B cell (primary cell): Measurements from ENCODE around the gene CHST14. TPM values are rescaled to one million over a fixed set of nuclear protein-coding genes. Genes with fewer than 3 reads are reported as not detected.

Source experiments
- ATAC-seq: fragments of 200-7000 bp; cut with Tn5 transposase; one replicate; pipeline ENCODE4 v1.10.0; 2021; ENCODE audit warnings: low read depth, mild to moderate bottlenecking, moderate number of reproducible peaks, moderate library complexity
- CTCF ChIA-PET: fragments of 350-600 bp; sonication (Branson Sonifier 250); formaldehyde crosslinking; loops from one replicate; lab custom pipeline; 2021; ENCODE audit warnings: antibody characterized with exemption, inconsistent platforms; lab: Charles Lee
- POLR2A ChIA-PET: fragments of 350-600 bp; sonication (Branson Sonifier 250); formaldehyde crosslinking; loops from one replicate; lab custom pipeline; 2021; ENCODE audit warnings: antibody characterized with exemption; lab: Charles Lee
- DNase-seq: peaks from one replicate; pipeline ENCODE4 v3.0.0; 2013
- H2AFZ ChIP-seq: 2 replicates; pipeline ENCODE4 v1.6.1; 2012; ENCODE audit warnings: mild to moderate bottlenecking, low read depth, low read length; ENCODE audit not compliant: insufficient read depth, poor library complexity, severe bottlenecking
- H3K27ac ChIP-seq, 2 donors: 1 replicate in 1 of 2; 2 replicates in 1 of 2; pipeline ENCODE4 v1.5.1; 2012 to 2013; ENCODE audit warnings: low read length in 2 of 2, mild to moderate bottlenecking in 2 of 2, moderate library complexity in 1 of 2
- H3K27me3 ChIP-seq, 4 experiments: fragments of 200-600 bp in 1 of 4; sonication (generic) in 1 of 4; replicated peaks in 1 of 4; 1 replicate in 2 of 4; 2 replicates in 2 of 4; pipeline versions ENCODE4 v1.6.1 to v1.7.0; 2013 to 2016; ENCODE audit warnings: low read length in 3 of 4, mild to moderate bottlenecking in 2 of 4, mixed read lengths in 1 of 4, moderate library complexity in 1 of 4; ENCODE audit not compliant: insufficient read depth in 4 of 4, control insufficient read depth in 3 of 4; ENCODE audit errors: control extremely low read depth in 1 of 4
- H3K36me3 ChIP-seq, 2 experiments: replicated peaks in 1 of 2; 1 replicate in 1 of 2; 2 replicates in 1 of 2; pipeline versions ENCODE4 v1.6.1 to v1.7.1; 2013; ENCODE audit warnings: low read length in 1 of 2; ENCODE audit not compliant: insufficient read depth in 2 of 2, control insufficient read depth in 1 of 2; ENCODE audit errors: control extremely low read depth in 1 of 2, extremely low read depth in 1 of 2
- H3K4me1 ChIP-seq, 2 donors: fragments of 200-600 bp in 1 of 2; sonication (generic) in 1 of 2; 1 replicate in 1 of 2; 2 replicates in 1 of 2; pipeline versions ENCODE4 v1.5.1 to v1.6.1; 2013 to 2017; ENCODE audit warnings: low read length in 2 of 2; ENCODE audit not compliant: control insufficient read depth in 2 of 2, insufficient read depth in 2 of 2
- H3K4me2 ChIP-seq: replicated peaks from 2 replicates; pipeline ENCODE3; 2012; ENCODE audit warnings: mild to moderate bottlenecking, low read depth, low read length; ENCODE audit not compliant: poor library complexity, severe bottlenecking
- H3K4me3 ChIP-seq, 5 experiments: fragments of 200-600 bp in 1 of 5; sonication (generic) in 1 of 5; 1 replicate in 3 of 5; 2 replicates in 2 of 5; pipeline versions ENCODE4 v1.5.1 to v1.7.0; 2011 to 2016; ENCODE audit warnings: low read length in 4 of 5, mild to moderate bottlenecking in 4 of 5, low read depth in 2 of 5, control low read depth in 1 of 5, moderate library complexity in 1 of 5; ENCODE audit not compliant: insufficient read depth in 1 of 5; ENCODE audit errors: control extremely low read depth in 1 of 5, extremely low read depth in 1 of 5
- H3K79me2 ChIP-seq: fragments of 200-600 bp; sonication (generic); one replicate; pipeline ENCODE4 v1.6.0; 2016; ENCODE audit warnings: low read length; ENCODE audit not compliant: control insufficient read depth, insufficient read depth
- H3K9ac ChIP-seq: fragments of 200-600 bp; sonication (generic); 2 replicates; pipeline ENCODE4 v1.6.1; 2017; ENCODE audit warnings: mild to moderate bottlenecking, low read length, moderate library complexity
- H3K9me3 ChIP-seq, 3 donors: one replicate each; pipeline versions ENCODE4 v1.6.1 to v1.7.1; 2013; ENCODE audit warnings: low read length in 2 of 3; ENCODE audit not compliant: control insufficient read depth in 2 of 3, insufficient read depth in 1 of 3; ENCODE audit errors: control extremely low read depth in 1 of 3
- H4K20me1 ChIP-seq: 2 replicates; pipeline ENCODE4 v1.6.0; 2012; ENCODE audit warnings: mild to moderate bottlenecking, low read length; ENCODE audit not compliant: insufficient read depth, control insufficient read depth, poor library complexity, severe bottlenecking
- H3K27ac Mint-ChIP-seq: one replicate; pipeline ENCODE4 v1.8.0; 2021; ENCODE audit warnings: mixed read lengths
- H3K27me3 Mint-ChIP-seq: one replicate; pipeline ENCODE4 v1.8.0; 2021; ENCODE audit warnings: mixed read lengths
- H3K4me1 Mint-ChIP-seq: one replicate; pipeline ENCODE4 v1.8.0; 2021; ENCODE audit warnings: mixed read lengths
- H3K4me3 Mint-ChIP-seq: one replicate; pipeline ENCODE4 v1.8.0; 2021; ENCODE audit warnings: mixed read lengths
- H3K9me3 Mint-ChIP-seq: one replicate; pipeline ENCODE4 v1.8.0; 2022; ENCODE audit warnings: mixed read lengths; ENCODE audit not compliant: insufficient read depth
- EZH2 ChIP-seq: IDR thresholded peaks from 2 replicates; pipeline ENCODE4 v1.6.1; 2012; ENCODE audit warnings: borderline replicate concordance, low read depth, mild to moderate bottlenecking, moderate library complexity, low read length; ENCODE audit not compliant: insufficient read depth, poor library complexity, severe bottlenecking
- WGBS: methylation state at CpG from one replicate; pipeline ENCODE4 v1.1.5; 2013; ENCODE audit warnings: missing lambda C conversion rate; ENCODE audit not compliant: insufficient coverage; 5-methylcytosine and 5-hydroxymethylcytosine counted together
- intact Hi-C: fragments of 100-400 bp; cut with micrococcal nuclease; formaldehyde crosslinking; loops from one replicate; pipeline ENCODE4 v1.10.0; 2022
- polyA plus RNA-seq: library from polyadenylated mRNA; depleted of rRNA; stranded (reverse); fragments of >200 nt; gene quantifications from 2 replicates; pipeline ENCODE4 v1.2.3, GENCODE V29; 2012
- total RNA-seq, 2 donors: library from RNA; stranded (reverse); fragments of 120-200 nt in 1 of 2; gene quantifications; 1 replicate in 1 of 2; 2 replicates in 1 of 2; pipeline versions ENCODE4 v1.2.3 to v1.2.4, GENCODE V29; 2013 to 2022
- TF ChIP-seq, protein P1 (sequence below): fragments of 200-600 bp; IDR thresholded peaks from one replicate; pipeline ENCODE4 v1.8.0; 2022; ENCODE audit warnings: antibody characterized with exemption, mild to moderate bottlenecking

Gene CHST14
- total and polyA plus RNA-seq, 2 donors (not counting 1 experiment from before 2014, with no cell fraction given), result 5.7 to 16.7 TPM

DNA sequence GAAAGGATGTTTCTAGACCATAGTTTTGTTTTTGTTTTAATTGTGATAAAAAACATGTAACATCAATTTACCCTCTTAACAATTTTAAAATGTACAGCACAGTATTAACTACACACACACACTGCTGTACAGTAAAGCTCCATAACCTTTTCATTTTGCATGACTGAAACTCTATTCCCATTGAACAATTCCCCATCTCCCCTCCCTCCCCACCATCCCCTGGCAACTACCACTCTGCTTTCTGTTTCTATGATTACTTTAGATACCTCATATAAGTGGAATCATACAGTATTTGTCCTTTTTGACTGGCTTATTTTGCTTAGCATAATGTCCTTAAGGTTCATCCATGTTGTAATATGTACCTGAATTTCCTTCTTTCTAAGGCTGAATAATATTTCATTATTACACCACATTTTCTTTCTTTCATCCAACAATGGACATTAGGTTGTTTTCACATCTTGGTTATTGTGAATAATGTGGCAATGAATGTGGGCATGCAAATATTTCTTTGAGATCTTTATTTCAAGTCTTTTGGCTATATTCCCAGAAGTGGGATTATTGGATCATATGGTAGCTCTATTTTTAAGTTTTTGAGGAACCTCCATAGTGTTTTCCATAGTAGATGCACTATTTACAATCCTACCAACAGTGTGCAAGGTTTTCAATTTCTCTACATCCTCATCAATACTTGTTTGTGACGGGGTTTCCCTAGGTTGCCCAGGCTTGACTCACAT is 10.7 kb downstream of the CHST14 start:
- H2AFZ ChIP-seq, result no peak overlapping the region

DNA sequence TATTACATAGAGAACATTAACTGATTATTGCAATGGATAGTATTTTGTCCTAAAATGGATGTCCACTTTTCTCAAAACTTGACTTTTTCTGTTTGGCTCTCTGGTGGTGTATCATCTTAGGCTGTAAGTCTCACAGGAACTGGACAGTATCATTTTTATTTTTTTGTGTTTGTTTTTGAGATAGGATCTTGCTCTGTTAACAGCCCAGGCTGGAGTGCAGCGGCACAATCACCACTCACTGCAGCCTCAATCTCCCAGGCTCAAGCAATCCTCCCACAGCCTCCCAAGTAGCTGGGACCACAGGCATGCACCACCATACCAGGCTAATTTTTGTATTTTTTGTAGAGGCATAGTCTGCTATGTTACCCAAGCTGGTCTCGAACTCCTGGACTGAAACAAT is 13.1 kb downstream of the CHST14 start:
- Histone ChIP-seq H3K36me3 (no peaks in the 10 kb centered on the region), H3K9ac (no peak overlapping the region), H3K79me2 (no peaks in the 10 kb centered on the region), H3K9me3 (peaks cover 0 to 3% (median 0%) of the 10 kb centered on the region in 3 donors), H3K4me2 (no peak overlapping the region), H2AFZ (no peak overlapping the region), H3K27me3 (peaks cover 0 to 7% (median 2%) of the 10 kb centered on the region in 4 experiments), H3K4me3 (no peak overlapping the region), H3K4me1 (no peaks in the 10 kb centered on the region), H4K20me1 (no peaks in the 10 kb centered on the region), H3K27ac (no peak overlapping the region)
- Mint-ChIP-seq H3K4me3 (no peak overlapping the region), H3K27ac (no peak overlapping the region), H3K9me3 (no peaks in the 10 kb centered on the region), H3K4me1 (no peaks in the 10 kb centered on the region), H3K27me3 (peaks cover 29% of the 10 kb centered on the region)
- intact Hi-C loops, result no loop called here
- no CpG with 5 or more reads among the region's 2 CpGs for WGBS
- CTCF ChIA-PET, result no interaction called here
- DNase-seq, result no peak
- no peak for ATAC-seq
- TF ChIP-seq, protein P1, sequence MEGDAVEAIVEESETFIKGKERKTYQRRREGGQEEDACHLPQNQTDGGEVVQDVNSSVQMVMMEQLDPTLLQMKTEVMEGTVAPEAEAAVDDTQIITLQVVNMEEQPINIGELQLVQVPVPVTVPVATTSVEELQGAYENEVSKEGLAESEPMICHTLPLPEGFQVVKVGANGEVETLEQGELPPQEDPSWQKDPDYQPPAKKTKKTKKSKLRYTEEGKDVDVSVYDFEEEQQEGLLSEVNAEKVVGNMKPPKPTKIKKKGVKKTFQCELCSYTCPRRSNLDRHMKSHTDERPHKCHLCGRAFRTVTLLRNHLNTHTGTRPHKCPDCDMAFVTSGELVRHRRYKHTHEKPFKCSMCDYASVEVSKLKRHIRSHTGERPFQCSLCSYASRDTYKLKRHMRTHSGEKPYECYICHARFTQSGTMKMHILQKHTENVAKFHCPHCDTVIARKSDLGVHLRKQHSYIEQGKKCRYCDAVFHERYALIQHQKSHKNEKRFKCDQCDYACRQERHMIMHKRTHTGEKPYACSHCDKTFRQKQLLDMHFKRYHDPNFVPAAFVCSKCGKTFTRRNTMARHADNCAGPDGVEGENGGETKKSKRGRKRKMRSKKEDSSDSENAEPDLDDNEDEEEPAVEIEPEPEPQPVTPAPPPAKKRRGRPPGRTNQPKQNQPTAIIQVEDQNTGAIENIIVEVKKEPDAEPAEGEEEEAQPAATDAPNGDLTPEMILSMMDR, result no peak
- TF ChIP-seq EZH2, result no peak
- POLR2A ChIA-PET, result no interaction called here

More for the DNA sequence above, 10.7 kb downstream of the CHST14 start:
- H4K20me1 ChIP-seq, result no peaks in the 10 kb centered on the region
- ChIA-PET POLR2A (no interaction called here), CTCF (no interaction called here)
- ATAC-seq, result no peak
- no peak overlapping the region for H3K27ac Mint-ChIP-seq
- no peak overlapping the region for H3K4me3 Mint-ChIP-seq
- H3K27ac ChIP-seq, result no peak overlapping the region
- H3K4me1 ChIP-seq, result no peaks in the 10 kb centered on the region
- H3K36me3 ChIP-seq, result no peaks in the 10 kb centered on the region
- H3K27me3 Mint-ChIP-seq, result peaks cover 33% of the 10 kb centered on the region
- intact Hi-C loops, result no loop called here
- DNase-seq, result no peak
- H3K9me3 ChIP-seq, result peaks cover 0 to under 1% (median 0%) of the 10 kb centered on the region in 3 donors
- H3K27me3 ChIP-seq, result peaks cover 0 to 8% (median 4%) of the 10 kb centered on the region in 4 experiments
- H3K4me3 ChIP-seq, result no peak overlapping the region
- TF ChIP-seq, protein P1, result no peak
- no peak for TF ChIP-seq EZH2
- 100% methylated on average over 1 of the region's 1 CpG for WGBS
- no peaks in the 10 kb centered on the region for H3K4me1 Mint-ChIP-seq
- H3K9ac ChIP-seq, result no peak overlapping the region
- no peaks in the 10 kb centered on the region for H3K9me3 Mint-ChIP-seq
- H3K4me2 ChIP-seq, result no peak overlapping the region
- no peaks in the 10 kb centered on the region for H3K79me2 ChIP-seq
